Gastroesophageal sphincter (tissue), 4 donors: Measurements from ENCODE around the gene NOD1. TPM values are rescaled to one million over a fixed set of nuclear protein-coding genes. Genes with fewer than 3 reads are reported as not detected.
"Not testable (repeated sequence)": the region's sequence is repeated elsewhere in the genome, so short reads cannot be mapped to it uniquely, and the experiment has no call there.

Experiments used
- ATAC-seq: fragments of 150-250 bp; one replicate; pipeline ENCODE4 v1.9.1; 2016; ENCODE audit warnings: mild to moderate bottlenecking, moderate library complexity
- H3K27ac ChIP-seq, 4 donors: fragments of 200-600 bp; sonication (generic) in 3 of 4; 1 replicate in 3 of 4; 2 replicates in 1 of 4; pipeline ENCODE4 v1.5.1; 2016 to 2019
- H3K27me3 ChIP-seq: fragments of 200-600 bp; sonication (generic); one replicate; pipeline ENCODE4 v1.5.1; 2019
- H3K36me3 ChIP-seq, 2 donors: fragments of 200-600 bp; sonication (generic); one replicate each; pipeline ENCODE4 v1.5.1; 2019; ENCODE audit warnings: control low read depth in 1 of 2
- H3K4me1 ChIP-seq, 3 donors: fragments of 200-600 bp; sonication (generic); 1 replicate in 2 of 3; 2 replicates in 1 of 3; pipeline ENCODE4 v1.5.1; 2016 to 2019; ENCODE audit warnings: control low read depth in 2 of 3
- H3K4me3 ChIP-seq, 2 donors: fragments of 200-600 bp; sonication (generic); one replicate each; pipeline ENCODE4 v1.5.1; 2019; ENCODE audit warnings: mild to moderate bottlenecking in 1 of 2, moderate library complexity in 1 of 2
- H3K9me3 ChIP-seq, 3 donors: fragments of 200-600 bp; sonication (generic); one replicate each; pipeline ENCODE4 v1.5.1; 2017 to 2019; ENCODE audit warnings: control low read depth in 2 of 3
- CTCF ChIP-seq, 4 experiments: fragments of 200-600 bp in 2 of 4; fragments of 450-650 bp in 2 of 4; sonication (generic) in 1 of 4; IDR thresholded peaks; one replicate each; pipeline ENCODE4 v1.5.1; 2017 to 2019; ENCODE audit warnings: antibody characterized with exemption in 4 of 4, mild to moderate bottlenecking in 2 of 4, moderate library complexity in 2 of 4
- EP300 ChIP-seq: sonication (generic); formaldehyde crosslinking; IDR thresholded peaks from one replicate; pipeline ENCODE4 v1.6.1; 2017; ENCODE audit warnings: antibody characterized with exemption, mild to moderate bottlenecking
- POLR2A ChIP-seq, 2 donors: fragments of 450-650 bp; IDR thresholded peaks; one replicate each; pipeline ENCODE4 v1.6.1; 2017; ENCODE audit warnings: antibody characterized with exemption in 2 of 2, mild to moderate bottlenecking in 2 of 2, moderate library complexity in 1 of 2
- POLR2AphosphoS5 ChIP-seq: sonication (generic); formaldehyde crosslinking; IDR thresholded peaks from one replicate; pipeline ENCODE4 v1.6.1; 2017; ENCODE audit warnings: antibody characterized with exemption
- whole genome bisulfite sequencing, 2 donors: methylation state at CpG; one replicate each; pipeline ENCODE4 v1.1.5; 2018; ENCODE audit warnings: low coverage in 1 of 2; 5-methylcytosine and 5-hydroxymethylcytosine counted together
- total RNA-seq, 4 donors: library from RNA; depleted of rRNA; stranded (reverse); fragments of >200 nt; gene quantifications; one replicate each; pipeline ENCODE4 v1.1.0, GENCODE V29; 2016

NOD1 gene
- total RNA-seq, 4 donors from 2014 or later, result 10.3 to 28.1 (median 16.9) TPM

- 100% methylated on average over 1 of the region's 1 CpG for WGBS, 2 donors
- H3K4me1 ChIP-seq, result peaks cover 0 to 15% (median 0%) of the 10 kb centered on the region in 3 donors
- TF ChIP-seq EP300, result no peak
- TF ChIP-seq POLR2A (IDR thresholded peaks at IDR 0.05), result no peak
- TF ChIP-seq CTCF (IDR thresholded peaks at IDR 0.05), result no peak
- no peak for TF ChIP-seq POLR2AphosphoS5
- no peaks in the 10 kb centered on the region for H3K27me3 ChIP-seq
- H3K4me3 ChIP-seq, result no peak overlapping the region
- no peaks in the 10 kb centered on the region for H3K36me3 ChIP-seq
- peaks cover 0 to 5% (median 0%) of the 10 kb centered on the region in 3 donors for H3K9me3 ChIP-seq
- no peak overlapping the region for H3K27ac ChIP-seq
- no peak for ATAC-seq
These were observed 96.0 kb downstream of the NOD1 start for GRCh38 chr7:30382607-30383006.

- H3K9me3 ChIP-seq, ATAC-seq, H3K4me3 ChIP-seq, H3K27ac ChIP-seq, H3K36me3 ChIP-seq, H3K27me3 ChIP-seq: not testable (repeated sequence)
- WGBS, 2 donors, result 80 to 96% methylated on average over 3 of the region's 4 CpGs
- peaks cover 0 to 15% (median 0%) of the 10 kb centered on the region in 3 donors for H3K4me1 ChIP-seq
These were observed 97.8 kb downstream of the NOD1 start for GRCh38 chr7:30380824-30381223.

GRCh38 chr7:30380294-30380693, 98.3 kb downstream of the NOD1 start:
- Histone ChIP-seq H3K27ac (no peak overlapping the region), H3K36me3 (no peaks in the 10 kb centered on the region), H3K4me1 (peaks cover 0 to 15% (median 0%) of the 10 kb centered on the region in 3 donors), H3K27me3 (no peaks in the 10 kb centered on the region), H3K4me3 (no peak overlapping the region), H3K9me3 (peaks cover 0 to 5% (median 0%) of the 10 kb centered on the region in 3 donors)
- 94 to 95% methylated on average over 2 of the region's 2 CpGs for WGBS, 2 donors
- ATAC-seq, result no peak
- TF ChIP-seq POLR2A (IDR thresholded peaks at IDR 0.05), result no peak
- no peak for TF ChIP-seq POLR2AphosphoS5
- TF ChIP-seq EP300, result no peak
- no peak for TF ChIP-seq CTCF (IDR thresholded peaks at IDR 0.05)

GRCh38 chr7:30379741-30380140, 98.8 kb downstream of the NOD1 start:
- H3K9me3 ChIP-seq, result peaks cover 0 to 5% (median 0%) of the 10 kb centered on the region in 3 donors
- H3K4me1 ChIP-seq, result peaks cover 0 to 15% (median 0%) of the 10 kb centered on the region in 3 donors
- no peaks in the 10 kb centered on the region for H3K36me3 ChIP-seq
- no peak overlapping the region for H3K27ac ChIP-seq
- 73 to 74% methylated on average over 4 of the region's 4 CpGs for WGBS, 2 donors
- no peak overlapping the region for H3K4me3 ChIP-seq
- TF ChIP-seq POLR2A (IDR thresholded peaks at IDR 0.05), result no peak
- ATAC-seq, result no peak
- H3K27me3 ChIP-seq, result no peaks in the 10 kb centered on the region

- Histone ChIP-seq H3K27me3 (no peaks in the 10 kb centered on the region), H3K9me3 (peaks cover 0 to 5% (median 0%) of the 10 kb centered on the region in 3 donors), H3K4me1 (peaks cover 0 to 15% (median 0%) of the 10 kb centered on the region in 3 donors), H3K4me3 (no peak overlapping the region), H3K27ac (no peak overlapping the region), H3K36me3 (no peaks in the 10 kb centered on the region)
- TF ChIP-seq CTCF (IDR thresholded peaks at IDR 0.05) (no peak), EP300 (no peak), POLR2A (IDR thresholded peaks at IDR 0.05) (no peak), POLR2AphosphoS5 (no peak)
- 53 to 56% methylated on average over 4 of the region's 4 CpGs for WGBS, 2 donors
- ATAC-seq, result no peak
These were observed 99.5 kb downstream of the NOD1 start for GRCh38 chr7:30379131-30379530.

- no peaks in the 10 kb centered on the region for H3K36me3 ChIP-seq
- WGBS, 2 donors, result 61 to 67% methylated on average over 1 of the region's 1 CpG
- no peak for TF ChIP-seq EP300
- no peak for TF ChIP-seq POLR2A (IDR thresholded peaks at IDR 0.05)
- no peak overlapping the region for H3K4me3 ChIP-seq
- H3K9me3 ChIP-seq, result peaks cover 0 to 5% (median 0%) of the 10 kb centered on the region in 3 donors
- H3K27ac ChIP-seq, result no peak overlapping the region
- ATAC-seq, result no peak
- H3K27me3 ChIP-seq, result no peaks in the 10 kb centered on the region
- peaks cover 0 to 15% (median 0%) of the 10 kb centered on the region in 3 donors for H3K4me1 ChIP-seq
These were observed 100.3 kb downstream of the NOD1 start for GRCh38 chr7:30378275-30378674.

Other genes starting within 250 kb of the NOD1 start
- gene ZNRF2, start 194.2 kb downstream of the NOD1 start, total RNA-seq, result 10 to 100 TPM; 12.5 to 20.9 (median 18.6) TPM
- gene GGCT, start 26.0 kb upstream of the NOD1 start, total RNA-seq, result 10 to 100 TPM; 16.7 to 29.0 (median 23.7) TPM
- gene GARS1, start 116.1 kb upstream of the NOD1 start, total RNA-seq, result 10 to 100 TPM; 44.7 to 81.9 (median 49.7) TPM
- under 1 TPM in 3 of 4 donors, not detected in 1; 0.15 to 0.77 (median 0.47) TPM for gene CRHR2, start 203.7 kb upstream of the NOD1 start, total RNA-seq